A673 (cell line): ENCODE measurements around the gene SLC8A2.

Source experiments
- CTCF ChIP-seq: fragments of 300-800, 200-600 bp; sonication (generic); conservative IDR thresholded peaks from 2 replicates; pipeline ENCODE4 v1.5.1; 2017; ENCODE audit warnings: low read depth, mild to moderate bottlenecking, antibody characterized with exemption, low read length, moderate library complexity, mixed read lengths
- EZH2 ChIP-seq: fragments of 200-600 bp; sonication (generic); IDR thresholded peaks from 2 replicates; pipeline ENCODE4 v1.6.1; 2017; ENCODE audit warnings: borderline replicate concordance, low read depth, mild to moderate bottlenecking, mixed read lengths, antibody characterized with exemption, low read length; ENCODE audit not compliant: poor library complexity, severe bottlenecking

- TF ChIP-seq CTCF (no peak), EZH2 (no peak)
These were observed 64.3 kb downstream of the SLC8A2 start for GRCh38 chr19:47407417-47407774.
